ENCODE measurements around the gene WDFY2. TPM values are rescaled to one million over a fixed set of nuclear protein-coding genes. Genes with fewer than 3 reads are reported as not detected.

WDFY2 gene
- total and polyA plus RNA-seq, 2 of the 13 experiments (the other 11 are each of a cell fraction or from before 2014, with no cell fraction given): 22.6 to 27.0 TPM

DNA sequence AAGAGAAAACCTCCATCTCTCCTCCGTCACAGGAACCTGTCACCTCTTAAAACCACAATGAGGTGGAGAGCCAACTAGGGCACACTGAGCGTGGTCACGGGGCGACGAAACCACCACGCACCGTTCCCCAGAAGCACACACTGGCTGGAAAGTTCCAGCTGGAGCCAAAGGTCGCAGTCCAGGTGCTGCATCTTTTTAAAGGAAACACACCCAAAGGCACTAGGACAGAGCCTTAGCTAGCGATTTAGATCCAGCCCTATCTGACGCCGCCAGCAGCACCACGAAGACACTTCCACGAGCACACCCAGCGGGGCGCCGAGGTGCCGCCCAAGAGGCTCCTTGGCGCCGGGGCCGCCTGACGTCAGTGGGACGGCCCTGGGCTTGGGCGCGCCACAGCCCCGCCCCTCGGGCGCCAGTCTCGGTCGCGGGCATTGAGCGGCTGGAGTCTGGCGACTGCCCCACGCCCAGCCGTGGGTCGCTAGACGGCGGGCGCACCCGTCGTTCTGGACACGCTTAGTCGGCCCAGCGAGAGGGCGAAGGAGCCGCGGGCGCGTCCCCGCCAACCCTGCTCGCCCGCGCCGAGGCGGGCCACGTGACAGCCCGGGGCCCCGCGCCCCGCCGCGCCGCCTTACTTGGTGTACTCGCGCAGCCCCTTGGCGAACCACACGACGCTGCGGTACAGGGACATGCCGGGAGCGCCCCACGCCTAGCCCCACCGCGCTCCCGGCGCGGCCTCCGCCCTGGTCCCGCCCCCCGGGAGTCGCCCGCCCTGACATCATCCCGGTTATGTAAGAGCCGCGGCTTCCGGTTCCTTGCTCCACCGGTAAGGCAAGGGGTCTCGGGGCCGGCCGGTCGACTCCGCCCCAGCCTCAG, 219.4 kb downstream of the WDFY2 start, which contains the start of gene DHRS12 (continued):
- peak; percentile 30; the same call in 1 of the 2 replicates for TF ChIP-seq BCL3 (CRISPR knock-in tag; IDR thresholded peaks at IDR 0.05)
- no peak for TF ChIP-seq TCF12 (IDR thresholded peaks at IDR 0.05)
- no peak for TF ChIP-seq TCF12 (CRISPR knock-in tag; IDR thresholded peaks at IDR 0.05)
- no peak; the same call in 1 of the 2 replicates for TF ChIP-seq ZSCAN25 (CRISPR knock-in tag; IDR thresholded peaks at IDR 0.05)
- TF ChIP-seq NFIC (IDR thresholded peaks at IDR 0.05; ENCODE audit: low read length): no peak
- TF ChIP-seq ZNF839 (CRISPR knock-in tag; IDR thresholded peaks at IDR 0.05; ENCODE audit: borderline replicate concordance): no peak
- TF ChIP-seq ZNF205 (CRISPR knock-in tag; IDR thresholded peaks at IDR 0.05): peak; percentile 6; the same call in 1 of the 2 replicates
- TF ChIP-seq MYNN (CRISPR knock-in tag; IDR thresholded peaks at IDR 0.05; ENCODE audit: low read depth): no peak
- no peak; a peak in 1 of 4 replicates for TF ChIP-seq KLF16 (CRISPR knock-in tag; IDR thresholded peaks at IDR 0.05)
- TF ChIP-seq SNRNP70 (IDR thresholded peaks at IDR 0.05; ENCODE audit: low read depth, low read length): no peak
- peak; percentile 39; the same call in 1 of the 2 replicates for TF ChIP-seq UBTF (CRISPR knock-in tag; IDR thresholded peaks at IDR 0.05)
- no peak for TF ChIP-seq AGO1 (IDR thresholded peaks at IDR 0.05; ENCODE audit: low read depth, low read length, poor library complexity, severe bottlenecking)
- TF ChIP-seq SKI (IDR thresholded peaks at IDR 0.05; ENCODE audit: partially characterized antibody): peak; percentile 88
- TF ChIP-seq ZNF234 (CRISPR knock-in tag; conservative IDR thresholded peaks at IDR 0.05): peak; percentile 44; the same call in 1 of the 2 replicates
- 0 out of 2 replicates have a peak, but pooled peaks have one; percentile 70 for TF ChIP-seq FUBP1 (CRISPR knock-in tag; IDR thresholded peaks at IDR 0.05; ENCODE audit: borderline replicate concordance)
- TF ChIP-seq, protein P1, sequence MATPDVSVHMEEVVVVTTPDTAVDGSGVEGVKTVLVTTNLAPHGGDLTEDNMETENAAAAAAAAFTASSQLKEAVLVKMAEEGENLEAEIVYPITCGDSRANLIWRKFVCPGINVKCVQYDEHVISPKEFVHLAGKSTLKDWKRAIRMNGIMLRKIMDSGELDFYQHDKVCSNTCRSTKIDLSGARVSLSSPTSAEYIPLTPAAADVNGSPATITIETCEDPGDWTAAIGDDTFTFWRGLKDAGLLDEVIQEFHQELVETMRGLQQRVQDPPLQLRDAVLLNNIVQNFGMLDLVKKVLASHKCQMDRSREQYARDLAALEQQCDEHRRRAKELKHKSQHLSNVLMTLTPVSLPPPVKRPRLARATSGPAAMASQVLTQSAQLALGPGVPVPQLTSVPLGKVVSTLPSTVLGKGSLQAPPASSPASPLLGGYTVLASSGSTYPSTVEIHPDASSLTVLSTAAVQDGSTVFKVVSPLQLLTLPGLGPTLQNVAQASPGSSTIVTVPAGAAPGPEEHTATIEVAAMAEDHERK (CRISPR knock-in tag; IDR thresholded peaks at IDR 0.05; ENCODE audit: low read depth): no peak
- no peak for TF ChIP-seq ZFP36L1 (CRISPR knock-in tag; IDR thresholded peaks at IDR 0.05)
- TF ChIP-seq ZNF224 (CRISPR knock-in tag; IDR thresholded peaks at IDR 0.05): peak; percentile 76; the same call in 1 of the 2 replicates
- TF ChIP-seq ZNF232 (CRISPR knock-in tag; IDR thresholded peaks at IDR 0.05; ENCODE audit: borderline replicate concordance): peak; percentile 77; the same call in 1 of the 2 replicates
- no peak for TF ChIP-seq ZNF44 (CRISPR knock-in tag; IDR thresholded peaks at IDR 0.05)
- TF ChIP-seq U2AF2 (IDR thresholded peaks at IDR 0.05; ENCODE audit: low read depth, low read length): no peak
- no peak for TF ChIP-seq ZKSCAN1 (IDR thresholded peaks at IDR 0.05; ENCODE audit: low read length)
- TF ChIP-seq ZNF468 (CRISPR knock-in tag; IDR thresholded peaks at IDR 0.05): no peak

Measured in HepG2 (cell line).